Measurements from ENCODE around the gene COPS8. TPM values are rescaled to one million over a fixed set of nuclear protein-coding genes. Genes with fewer than 3 reads are reported as not detected.

COPS8 gene
- polyA plus RNA-seq, 1 experiment = 139 TPM

DNA sequence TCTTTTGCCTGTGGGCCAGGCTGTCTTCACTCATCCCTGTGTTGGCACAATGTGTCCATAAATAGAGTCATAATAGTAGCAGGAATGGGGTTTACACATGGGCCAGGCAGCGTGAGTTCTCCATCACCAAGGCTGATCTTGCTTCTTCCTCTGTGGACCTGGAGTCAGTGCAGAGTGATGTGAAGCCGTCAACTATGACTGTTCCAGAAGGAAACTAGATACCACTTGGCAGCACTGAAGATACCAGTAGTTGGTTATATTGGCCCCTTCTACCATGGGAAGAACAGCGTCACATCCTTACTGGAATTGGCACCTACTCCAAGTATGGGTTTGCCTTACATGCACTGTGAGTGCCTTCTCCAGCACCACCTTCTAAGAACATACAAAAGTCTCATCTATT lies 30.2 kb downstream of the COPS8 start:
- Histone ChIP-seq H3K27ac (ENCODE audit: low read depth, low read length) (no peak overlapping the region), H3K4me3 (ENCODE audit: low read depth, low read length) (no peak overlapping the region), H3K9me3 (ENCODE audit: control insufficient read depth, insufficient read depth, low read length) (no peaks in the 10 kb centered on the region), H3K27me3 (ENCODE audit: control insufficient read depth, insufficient read depth, low read length) (no peaks in the 10 kb centered on the region)
- POLR2A ChIA-PET = no interaction called here
- TF ChIP-seq, protein P1, sequence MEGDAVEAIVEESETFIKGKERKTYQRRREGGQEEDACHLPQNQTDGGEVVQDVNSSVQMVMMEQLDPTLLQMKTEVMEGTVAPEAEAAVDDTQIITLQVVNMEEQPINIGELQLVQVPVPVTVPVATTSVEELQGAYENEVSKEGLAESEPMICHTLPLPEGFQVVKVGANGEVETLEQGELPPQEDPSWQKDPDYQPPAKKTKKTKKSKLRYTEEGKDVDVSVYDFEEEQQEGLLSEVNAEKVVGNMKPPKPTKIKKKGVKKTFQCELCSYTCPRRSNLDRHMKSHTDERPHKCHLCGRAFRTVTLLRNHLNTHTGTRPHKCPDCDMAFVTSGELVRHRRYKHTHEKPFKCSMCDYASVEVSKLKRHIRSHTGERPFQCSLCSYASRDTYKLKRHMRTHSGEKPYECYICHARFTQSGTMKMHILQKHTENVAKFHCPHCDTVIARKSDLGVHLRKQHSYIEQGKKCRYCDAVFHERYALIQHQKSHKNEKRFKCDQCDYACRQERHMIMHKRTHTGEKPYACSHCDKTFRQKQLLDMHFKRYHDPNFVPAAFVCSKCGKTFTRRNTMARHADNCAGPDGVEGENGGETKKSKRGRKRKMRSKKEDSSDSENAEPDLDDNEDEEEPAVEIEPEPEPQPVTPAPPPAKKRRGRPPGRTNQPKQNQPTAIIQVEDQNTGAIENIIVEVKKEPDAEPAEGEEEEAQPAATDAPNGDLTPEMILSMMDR (IDR thresholded peaks at IDR 0.05; ENCODE audit: low read depth, low read length) = no peak
- DNase-seq (ENCODE audit: low read depth, low spot score) = no peak
- CTCF ChIA-PET = interaction anchor here (3.3 kb wide), 1 partner anchor 456 kb away, joined by 17 read pairs; no protein-coding TSS in a partner anchor

DNA sequence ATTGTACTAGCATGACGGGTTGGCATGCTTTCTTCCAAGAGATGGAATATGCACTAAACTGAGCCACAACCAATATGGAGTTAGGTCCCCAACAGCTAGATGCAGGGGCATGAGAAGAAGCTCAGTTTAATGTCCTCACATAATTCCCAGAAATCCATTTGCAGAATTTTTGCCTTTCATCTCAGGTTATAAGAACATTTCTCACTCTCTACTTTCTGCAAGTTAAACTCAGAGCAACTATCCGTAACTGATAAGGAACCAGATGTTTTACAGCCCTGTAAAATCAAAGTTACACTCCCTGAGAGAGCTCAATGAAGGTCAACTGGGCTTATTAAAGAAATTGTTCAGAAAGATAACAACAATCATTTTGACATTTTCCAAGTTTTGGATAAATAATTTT lies 30.7 kb downstream of the COPS8 start:
- no peaks in the 10 kb centered on the region for H3K27me3 ChIP-seq (ENCODE audit: control insufficient read depth, insufficient read depth, low read length)
- POLR2A ChIA-PET = no interaction called here
- no peak overlapping the region for H3K27ac ChIP-seq (ENCODE audit: low read depth, low read length)
- CTCF ChIA-PET = interaction anchor here (3.3 kb wide), 1 partner anchor 455 kb away, joined by 17 read pairs; no protein-coding TSS in a partner anchor
- H3K9me3 ChIP-seq (ENCODE audit: control insufficient read depth, insufficient read depth, low read length) = no peaks in the 10 kb centered on the region
- H3K4me3 ChIP-seq (ENCODE audit: low read depth, low read length) = no peak overlapping the region
- no peak for DNase-seq (ENCODE audit: low read depth, low spot score)
- TF ChIP-seq, protein P1 (IDR thresholded peaks at IDR 0.05; ENCODE audit: low read depth, low read length) = no peak

DNA sequence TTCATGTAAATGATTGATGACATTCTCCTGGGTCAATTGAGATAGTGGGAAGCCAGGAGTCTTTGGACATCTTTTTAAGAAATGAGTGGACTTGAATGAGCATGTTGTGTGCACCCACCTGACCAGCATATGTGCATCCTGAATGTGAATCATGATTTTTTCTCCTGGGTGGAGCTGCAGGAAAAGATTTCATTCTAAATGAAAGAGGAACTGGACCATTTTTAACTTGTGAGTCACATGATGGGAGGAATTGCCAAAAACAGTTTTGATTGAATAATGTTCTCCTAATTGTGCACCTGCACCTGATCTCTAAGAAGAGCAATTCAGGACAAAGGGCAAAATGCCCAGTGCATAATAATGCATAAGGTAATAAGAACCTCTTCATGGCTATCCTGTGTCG lies 32.3 kb downstream of the COPS8 start:
- no peak for DNase-seq (ENCODE audit: low read depth, low spot score)
- POLR2A ChIA-PET = no interaction called here
- Histone ChIP-seq H3K9me3 (ENCODE audit: control insufficient read depth, insufficient read depth, low read length) (no peaks in the 10 kb centered on the region), H3K4me3 (ENCODE audit: low read depth, low read length) (no peak overlapping the region), H3K27me3 (ENCODE audit: control insufficient read depth, insufficient read depth, low read length) (no peaks in the 10 kb centered on the region), H3K27ac (ENCODE audit: low read depth, low read length) (no peak overlapping the region)
- TF ChIP-seq, protein P1 (IDR thresholded peaks at IDR 0.05; ENCODE audit: low read depth, low read length) = no peak
- CTCF ChIA-PET = interaction anchor here (1.4 to 3.3 kb wide), 2 partner anchors 394 to 454 kb away, joined by 3 to 17 read pairs; no protein-coding TSS in a partner anchor

DNA sequence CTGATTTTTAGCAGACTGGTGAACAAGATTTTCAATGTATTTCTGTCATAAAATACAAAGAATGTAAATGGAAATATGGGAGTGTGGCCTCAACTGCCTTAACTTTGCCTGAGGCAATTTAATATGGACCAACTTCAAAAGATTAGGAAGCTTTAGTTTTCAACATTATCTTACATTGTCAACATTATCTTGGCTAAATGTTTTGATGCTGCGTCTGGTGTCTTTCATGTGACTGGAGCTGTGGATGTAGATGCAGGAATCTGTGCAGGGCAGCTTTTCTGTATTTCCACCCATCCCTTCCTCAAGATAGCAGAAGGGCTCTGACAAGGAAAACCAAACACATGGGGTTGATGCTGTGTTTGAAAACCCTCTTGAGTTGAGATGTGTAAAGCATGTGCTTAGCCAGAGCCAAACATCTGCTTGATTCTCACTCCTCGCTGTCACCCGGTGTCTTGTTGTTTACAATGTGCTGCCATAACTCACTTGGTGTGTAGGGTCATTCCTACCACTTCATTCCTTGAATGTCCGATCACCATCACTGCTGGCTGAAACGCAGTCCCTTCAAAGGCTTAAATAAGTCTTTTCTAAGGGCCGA lies 33.0 kb downstream of the COPS8 start:
- Histone ChIP-seq H3K4me3 (ENCODE audit: low read depth, low read length) (no peak overlapping the region), H3K27ac (ENCODE audit: low read depth, low read length) (no peak overlapping the region), H3K27me3 (ENCODE audit: control insufficient read depth, insufficient read depth, low read length) (no peaks in the 10 kb centered on the region), H3K9me3 (ENCODE audit: control insufficient read depth, insufficient read depth, low read length) (no peaks in the 10 kb centered on the region)
- ChIA-PET CTCF (interaction anchor here (1.4 to 3.3 kb wide), 2 partner anchors 394 to 453 kb away, joined by 3 to 17 read pairs; no protein-coding TSS in a partner anchor), POLR2A (no interaction called here)
- DNase-seq (ENCODE audit: low read depth, low spot score) = no peak
- TF ChIP-seq, protein P1 (IDR thresholded peaks at IDR 0.05; ENCODE audit: low read depth, low read length) = no peak

DNA sequence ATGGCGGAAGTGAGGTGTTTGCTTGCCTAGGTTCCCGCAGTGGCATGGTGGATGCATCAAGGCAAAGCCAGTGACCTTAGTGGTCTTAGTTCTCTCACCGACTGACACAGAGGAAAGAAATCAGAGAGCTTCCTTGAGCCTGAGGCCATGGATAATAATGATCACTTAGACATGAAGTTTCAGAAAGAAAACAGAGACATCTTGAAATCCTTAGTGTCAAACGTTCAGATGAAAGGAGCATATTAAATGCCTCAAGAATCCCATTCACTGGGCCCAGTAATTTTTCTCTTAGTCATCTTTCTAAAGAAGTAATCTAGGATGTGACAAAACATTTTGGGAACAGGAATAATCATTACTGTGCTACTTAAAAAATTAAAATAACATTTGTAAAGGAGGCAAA lies 35.2 kb downstream of the COPS8 start:
- TF ChIP-seq, protein P1 (IDR thresholded peaks at IDR 0.05; ENCODE audit: low read depth, low read length) = no peak

More for the DNA sequence above, 35.2 kb downstream of the COPS8 start:
- DNase-seq (ENCODE audit: low read depth, low spot score) = no peak
- ChIA-PET POLR2A (interaction anchor here (0.9 kb wide), 1 partner anchor 233 kb away, joined by 3 read pairs; no protein-coding TSS in a partner anchor), CTCF (interaction anchor here (0.5 to 3.5 kb wide), 13 partner anchors 9 to 451 kb away, joined by 3 to 59 read pairs (median 5); no protein-coding TSS in a partner anchor)
- H3K27ac ChIP-seq (ENCODE audit: low read depth, low read length) = no peak overlapping the region
- peaks cover 2% of the 10 kb centered on the region; the same call in 1 of the 2 replicates for H3K9me3 ChIP-seq (ENCODE audit: control insufficient read depth, insufficient read depth, low read length)
- no peaks in the 10 kb centered on the region for H3K27me3 ChIP-seq (ENCODE audit: control insufficient read depth, insufficient read depth, low read length)
- H3K4me3 ChIP-seq (ENCODE audit: low read depth, low read length) = no peak overlapping the region
